Fibroblast of villous mesenchyme (primary cell): ENCODE measurements around the gene RNU5B-1. TPM values are rescaled to one million over a fixed set of nuclear protein-coding genes. Genes with fewer than 3 reads are reported as not detected.

ENCODE experiments used
- DNase-seq: peaks from one replicate; pipeline ENCODE4 v3.0.0-alpha.2; 2010; ENCODE audit warnings: low read depth
- H3K4me3 ChIP-seq: 2 replicates; pipeline ENCODE4 v1.5.1; 2011; ENCODE audit warnings: low read depth, mild to moderate bottlenecking, low read length
- total RNA-seq: library from RNA; depleted of rRNA; stranded (reverse); fragments of >200 nt; gene quantifications from 2 replicates; pipeline ENCODE4 v1.2.3, GENCODE V29; 2012
- TF ChIP-seq, protein P1 (sequence below): IDR thresholded peaks from 2 replicates; pipeline ENCODE4 v1.5.1; 2012; ENCODE audit warnings: low read depth, mild to moderate bottlenecking, low read length; ENCODE audit not compliant: insufficient read depth

The RNU5B-1 gene
- total RNA-seq, 1 donor: not detected

DNA sequence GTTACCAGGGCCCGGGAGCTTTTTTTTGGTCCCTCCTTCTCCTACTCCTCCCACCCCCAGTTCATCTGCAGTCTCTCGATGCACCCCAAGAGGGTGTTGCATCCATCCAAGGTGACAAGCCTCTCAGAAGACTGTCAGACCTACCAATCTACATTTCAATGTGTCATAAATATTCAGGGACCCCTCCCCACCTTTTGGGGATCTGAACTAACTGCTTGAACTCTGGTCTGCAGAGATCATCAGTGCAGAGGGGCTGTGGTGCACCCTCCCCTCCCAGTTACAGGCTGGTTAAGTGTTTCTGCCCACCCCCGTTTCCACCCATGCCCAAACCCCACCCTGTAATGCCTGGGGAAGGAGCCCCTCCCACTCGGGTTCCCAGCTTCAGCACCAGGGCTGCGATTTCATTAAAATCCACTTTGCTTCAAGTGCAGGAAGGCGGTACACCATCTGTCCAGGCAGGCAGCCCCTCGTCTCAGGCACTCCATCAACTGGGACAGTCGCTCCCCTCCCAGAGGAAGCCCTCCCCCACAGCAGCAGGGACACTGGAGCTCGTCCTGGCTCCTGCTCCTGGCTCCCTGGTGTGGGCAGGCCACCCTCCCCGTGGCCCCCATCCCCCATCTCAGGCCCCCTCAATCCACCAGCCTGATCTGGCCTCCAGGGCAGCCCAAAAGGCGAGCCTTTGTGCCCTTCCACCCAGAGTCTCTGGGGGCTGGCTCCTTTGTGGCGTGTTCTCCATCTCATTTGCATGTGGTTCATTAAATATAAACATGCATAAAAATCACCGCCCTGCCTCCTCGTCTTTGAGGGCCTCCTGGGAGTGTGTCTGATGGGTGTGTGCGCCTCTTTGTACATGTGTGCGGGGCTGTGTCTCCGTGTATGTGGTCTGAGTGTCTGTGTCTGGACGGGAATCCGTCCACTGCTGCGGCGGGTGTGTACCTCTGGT is 32.3 kb downstream of the RNU5B-1 start:
- no peak for DNase-seq
- no peak overlapping the region for H3K4me3 ChIP-seq
- TF ChIP-seq, protein P1, sequence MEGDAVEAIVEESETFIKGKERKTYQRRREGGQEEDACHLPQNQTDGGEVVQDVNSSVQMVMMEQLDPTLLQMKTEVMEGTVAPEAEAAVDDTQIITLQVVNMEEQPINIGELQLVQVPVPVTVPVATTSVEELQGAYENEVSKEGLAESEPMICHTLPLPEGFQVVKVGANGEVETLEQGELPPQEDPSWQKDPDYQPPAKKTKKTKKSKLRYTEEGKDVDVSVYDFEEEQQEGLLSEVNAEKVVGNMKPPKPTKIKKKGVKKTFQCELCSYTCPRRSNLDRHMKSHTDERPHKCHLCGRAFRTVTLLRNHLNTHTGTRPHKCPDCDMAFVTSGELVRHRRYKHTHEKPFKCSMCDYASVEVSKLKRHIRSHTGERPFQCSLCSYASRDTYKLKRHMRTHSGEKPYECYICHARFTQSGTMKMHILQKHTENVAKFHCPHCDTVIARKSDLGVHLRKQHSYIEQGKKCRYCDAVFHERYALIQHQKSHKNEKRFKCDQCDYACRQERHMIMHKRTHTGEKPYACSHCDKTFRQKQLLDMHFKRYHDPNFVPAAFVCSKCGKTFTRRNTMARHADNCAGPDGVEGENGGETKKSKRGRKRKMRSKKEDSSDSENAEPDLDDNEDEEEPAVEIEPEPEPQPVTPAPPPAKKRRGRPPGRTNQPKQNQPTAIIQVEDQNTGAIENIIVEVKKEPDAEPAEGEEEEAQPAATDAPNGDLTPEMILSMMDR: no peak

DNA sequence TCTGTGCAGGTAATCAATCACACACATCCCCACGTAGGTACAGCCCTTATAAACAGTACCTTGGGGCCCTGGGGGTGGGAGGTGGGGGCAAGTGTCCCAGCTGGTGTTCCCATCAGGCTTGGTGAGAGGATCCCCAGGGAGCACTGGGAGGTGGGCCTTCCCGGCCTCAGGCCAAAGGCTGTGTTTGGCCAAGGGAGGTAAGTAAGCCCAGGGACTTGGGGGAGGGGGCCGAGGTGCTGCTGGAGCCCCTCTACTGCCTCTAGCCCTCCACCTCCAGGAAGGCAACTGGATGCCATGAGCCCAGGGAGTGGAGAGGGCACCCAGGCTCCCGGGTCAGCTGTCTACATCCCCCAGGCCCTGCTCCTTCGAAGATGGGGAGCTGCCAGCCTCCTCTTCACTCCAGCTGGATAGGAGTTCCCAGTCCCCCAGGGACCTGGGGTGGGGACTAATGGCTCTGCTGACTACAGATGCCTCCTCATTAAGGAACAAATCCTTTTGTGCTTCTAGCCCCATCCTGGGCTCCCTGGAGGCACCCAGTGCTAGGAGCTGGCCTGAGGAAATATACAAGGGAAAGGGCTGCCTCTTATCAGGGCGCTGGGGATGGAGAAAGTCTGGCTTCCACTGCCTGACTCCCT is 33.1 kb downstream of the RNU5B-1 start:
- TF ChIP-seq, protein P1: no peak
- DNase-seq: no peak

DNA sequence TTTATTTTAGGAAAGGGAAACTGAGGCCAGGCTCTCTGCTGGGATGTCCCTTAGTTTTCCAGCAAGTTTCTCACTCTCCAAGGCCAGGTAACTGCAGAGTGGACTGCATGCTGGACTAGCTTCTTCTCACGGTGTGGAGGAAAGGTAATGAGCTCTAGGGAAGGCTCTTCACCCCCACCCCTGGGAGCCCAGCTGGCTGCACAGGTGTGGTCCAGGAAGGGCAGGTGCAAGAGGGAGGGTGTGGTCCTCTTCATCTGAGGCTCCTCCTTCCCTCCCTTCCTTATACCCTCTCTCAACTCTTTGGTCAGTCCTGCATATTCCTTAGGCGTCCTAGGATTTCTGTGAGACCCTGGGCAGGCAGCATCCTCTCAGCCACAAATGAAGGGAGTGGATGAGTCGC is 33.9 kb downstream of the RNU5B-1 start:
- TF ChIP-seq, protein P1: no peak
- DNase-seq: no peak
- H3K4me3 ChIP-seq: no peak overlapping the region

More for the DNA sequence above, 33.1 kb downstream of the RNU5B-1 start:
- no peak overlapping the region for H3K4me3 ChIP-seq

DNA sequence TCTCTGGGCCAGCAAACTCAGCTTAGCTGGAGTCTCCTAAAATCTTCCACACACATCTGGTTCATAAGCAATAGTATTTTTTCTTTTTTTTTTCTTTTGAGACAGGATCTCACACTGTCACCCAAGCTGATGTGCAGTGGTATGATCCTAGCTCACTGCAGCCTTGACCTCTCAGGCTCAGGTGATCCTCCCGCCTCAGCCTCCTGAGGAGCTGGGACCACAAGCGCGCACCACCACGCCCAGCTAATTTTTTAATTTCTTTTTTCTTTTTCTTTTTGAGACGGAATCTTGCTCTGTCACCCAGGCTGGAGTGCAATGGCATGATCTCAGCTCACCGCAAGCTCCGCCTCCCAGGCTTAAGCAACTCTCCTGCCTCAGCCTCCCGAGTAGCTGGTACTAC is 34.3 kb downstream of the RNU5B-1 start:
- no peak for DNase-seq
- TF ChIP-seq, protein P1: no peak
- no peak overlapping the region for H3K4me3 ChIP-seq

DNA sequence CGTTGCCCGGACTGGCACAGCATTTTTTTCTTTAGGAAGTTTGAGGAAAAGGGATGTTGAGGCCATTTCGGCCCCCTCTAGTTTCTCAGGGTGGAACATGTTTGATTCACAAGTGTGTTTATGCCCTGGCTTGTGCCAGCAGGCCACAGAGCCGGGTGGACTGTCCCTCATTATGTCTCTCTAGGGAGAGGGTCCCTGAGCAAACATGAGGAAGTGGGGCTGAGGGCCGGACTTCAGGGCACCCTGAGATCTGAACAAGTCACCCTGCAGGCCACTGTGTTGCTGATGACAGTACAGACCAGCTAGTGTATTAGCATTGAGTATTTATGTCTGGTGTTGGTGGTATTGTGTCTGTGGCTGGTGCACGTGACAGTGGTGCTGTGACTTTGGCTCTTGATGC is 34.9 kb downstream of the RNU5B-1 start:
- no peak overlapping the region for H3K4me3 ChIP-seq
- no peak for DNase-seq
- TF ChIP-seq, protein P1: no peak

DNA sequence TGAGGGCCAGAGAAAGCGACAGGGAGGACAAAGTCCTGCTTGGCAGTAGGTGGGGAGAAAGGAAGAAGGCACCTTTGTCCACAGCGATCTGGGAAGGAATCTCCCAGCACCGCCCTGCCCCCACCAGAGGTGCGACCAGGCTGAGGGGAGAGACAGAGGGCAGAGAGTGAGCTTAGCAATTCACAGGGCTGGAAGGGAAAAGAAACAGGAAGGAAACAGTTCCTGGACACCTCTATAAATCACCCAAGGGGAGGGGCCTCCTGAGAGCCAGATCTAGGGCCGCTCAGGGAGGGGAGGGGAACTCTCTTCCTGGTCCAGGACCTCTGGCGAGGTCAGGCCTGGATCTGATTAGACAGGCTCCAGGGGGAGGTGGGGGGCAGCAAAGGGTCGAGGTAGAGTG is 35.4 kb downstream of the RNU5B-1 start:
- no peak overlapping the region for H3K4me3 ChIP-seq
- TF ChIP-seq, protein P1: no peak
- no peak for DNase-seq
